Transverse colon (tissue), 4 donors: Measurements from ENCODE around the gene ZNF317. TPM values are rescaled to one million over a fixed set of nuclear protein-coding genes. Genes with fewer than 3 reads are reported as not detected.

Experiments
- DNase-seq: peaks from one replicate; pipeline ENCODE4 v3.0.0-alpha.2; 2019
- H3K27ac ChIP-seq, 4 donors: fragments of 200-600 bp; sonication (generic); 2 replicates each; pipeline ENCODE4 v1.5.1; 2016 to 2018; ENCODE audit warnings: inconsistent platforms in 4 of 4
- H3K27me3 ChIP-seq: fragments of 200-600 bp; sonication (generic); 2 replicates; pipeline ENCODE4 v1.5.1; 2017; ENCODE audit warnings: inconsistent platforms
- H3K36me3 ChIP-seq, 4 donors: fragments of 200-600 bp; sonication (generic); 2 replicates each; pipeline ENCODE4 v1.5.1; 2017 to 2019; ENCODE audit warnings: inconsistent platforms in 4 of 4
- H3K4me1 ChIP-seq, 4 donors: fragments of 200-600 bp; sonication (generic); 2 replicates each; pipeline ENCODE4 v1.5.1; 2017 to 2020; ENCODE audit warnings: inconsistent platforms in 4 of 4
- H3K4me3 ChIP-seq, 4 donors: fragments of 200-600 bp; sonication (generic); 1 replicate in 1 of 4; 2 replicates in 3 of 4; pipeline versions ENCODE4 v1.5.1 to v1.6.1; 2017 to 2019; ENCODE audit warnings: inconsistent platforms in 4 of 4
- H3K9me3 ChIP-seq, 2 donors: fragments of 200-600 bp; sonication (generic); 2 replicates each; pipeline ENCODE4 v1.5.1; 2017 to 2019; ENCODE audit warnings: inconsistent platforms in 2 of 2
- CTCF ChIP-seq, 5 experiments: fragments of 200-600 bp in 3 of 5; fragments of 450-650 bp in 2 of 5; sonication (generic) in 3 of 5; IDR thresholded peaks; 1 replicate in 2 of 5; 2 replicates in 3 of 5; pipeline ENCODE4 v1.5.1; 2016 to 2017; ENCODE audit warnings: antibody characterized with exemption in 5 of 5, inconsistent platforms in 3 of 5, mild to moderate bottlenecking in 2 of 5, moderate library complexity in 1 of 5
- EP300 ChIP-seq: sonication (generic); formaldehyde crosslinking; IDR thresholded peaks from one replicate; pipeline ENCODE4 v1.6.1; 2017; ENCODE audit warnings: antibody characterized with exemption, low read depth
- POLR2A ChIP-seq: fragments of 450-650 bp; IDR thresholded peaks from one replicate; pipeline ENCODE4 v1.6.1; 2016; ENCODE audit warnings: antibody characterized with exemption, mild to moderate bottlenecking, moderate library complexity
- POLR2AphosphoS5 ChIP-seq, 3 donors: sonication (generic); formaldehyde crosslinking; IDR thresholded peaks; one replicate each; pipeline ENCODE4 v1.6.1; 2016; ENCODE audit warnings: antibody characterized with exemption in 3 of 3
- WGBS, 2 donors: methylation state at CpG; one replicate each; pipeline ENCODE4 v1.1.5; 2018; ENCODE audit warnings: low coverage in 1 of 2; 5-methylcytosine and 5-hydroxymethylcytosine counted together
- in situ Hi-C, 4 donors: fragments of 200-750 bp; cut with MboI; loops; one replicate each; pipeline versions ENCODE4 v1.15.0 to v1.15.1; 2017; ENCODE audit warnings: low sequenced_read_pairs in 3 of 4, low pct_ligation_motif_present in 1 of 4, low pct_unique_long_range_greater_than_20kb in 1 of 4
- intact Hi-C: fragments of 100-400 bp; cut with DNase I; formaldehyde crosslinking; loops from one replicate; pipeline ENCODE4 v1.15.1; 2023; ENCODE audit warnings: low total_unique reads
- total RNA-seq, 4 donors: library from RNA; depleted of rRNA; stranded (reverse); fragments of >200 nt; gene quantifications; one replicate each; pipeline ENCODE4 v1.1.0, GENCODE V29; 2016

The ZNF317 gene
- total RNA-seq: 10 to 100 TPM; 20.6 to 25.1 (median 22.5) TPM

- peak within 1 kb of the TSS; percentile 71 to 88 (median 81) for H3K4me3 ChIP-seq
- intact Hi-C loops: no loop called here
- H3K9me3 ChIP-seq: peaks cover 13% of the 10 kb centered on the region in 2 donors
- WGBS, 2 donors: 0% methylated on average over 5 to 43 of the region's 43 CpGs
- peaks cover 0 to 5% (median 2%) of the 10 kb centered on the region in 4 donors for H3K36me3 ChIP-seq
- in situ Hi-C loops: loop anchor here in 2 of 4 donors (25.0 kb wide), 2 partner anchors 447 to 647 kb away; partner anchors contain the start of gene ZNF121 (in 1 of the 2)
- TF ChIP-seq CTCF (IDR thresholded peaks at IDR 0.05) (no peak), POLR2A (peak; percentile 53), EP300 (no peak), POLR2AphosphoS5 (IDR thresholded peaks at IDR 0.05) (peak; percentile 46 to 75 (median 69))
- H3K27me3 ChIP-seq: no peaks in the 10 kb centered on the region
- H3K27ac ChIP-seq: peak within 1 kb of the TSS; percentile 87 to 92 (median 91)
- peaks cover 3 to 33% (median 16%) of the 10 kb centered on the region in 4 donors for H3K4me1 ChIP-seq
- DNase-seq: peak; percentile 95
These were observed at the start of gene ZNF317 for GRCh38 chr19:9140159-9140874. Gene ZNF317, plus strand, starts transcription at chr19:9140397. Its CDS starts 15,620 bp downstream, at chr19:9156017.

DNA sequence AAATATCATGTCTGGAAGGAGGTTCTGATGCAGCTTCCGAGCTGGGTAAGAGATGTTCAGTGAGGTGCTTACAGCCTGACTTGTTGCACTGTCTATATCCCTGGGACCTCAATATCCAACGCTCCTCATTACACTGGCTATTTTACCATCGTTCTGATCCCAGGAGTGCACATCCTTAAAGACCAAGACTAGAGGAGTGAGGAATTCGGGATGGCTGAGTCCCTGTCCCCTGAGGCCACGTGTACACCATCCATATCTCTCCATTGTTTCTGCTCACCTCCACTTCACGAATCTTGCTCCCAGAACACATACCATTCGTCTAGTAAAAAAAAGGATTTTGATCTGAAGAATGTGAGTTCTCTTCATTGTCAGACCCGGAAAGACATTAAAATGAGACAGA lies 32.8 kb upstream of the ZNF317 start, which contains the start of gene OR7G2:
Gene OR7G2 (minus strand): TSS at position 101 of the 400 bp plus-strand sequence. CDS start 4,232 bp downstream, outside the sequence.
- intact Hi-C loops (no loop called here), in situ Hi-C loops (no loop called here)
- H3K27ac ChIP-seq: no peak within 1 kb of the TSS
- no peaks in the 10 kb centered on the region for H3K4me1 ChIP-seq
- no peaks in the 10 kb centered on the region for H3K36me3 ChIP-seq
- no peak within 1 kb of the TSS for H3K4me3 ChIP-seq
- 30 to 52% methylated on average over 2 to 8 of the region's 8 CpGs for WGBS, 2 donors
- H3K9me3 ChIP-seq: no peaks in the 10 kb centered on the region
- DNase-seq: no peak
- TF ChIP-seq CTCF (IDR thresholded peaks at IDR 0.05) (no peak), POLR2AphosphoS5 (IDR thresholded peaks at IDR 0.05) (no peak), EP300 (no peak), POLR2A (no peak)
- H3K27me3 ChIP-seq: peaks cover 4% of the 10 kb centered on the region

DNA sequence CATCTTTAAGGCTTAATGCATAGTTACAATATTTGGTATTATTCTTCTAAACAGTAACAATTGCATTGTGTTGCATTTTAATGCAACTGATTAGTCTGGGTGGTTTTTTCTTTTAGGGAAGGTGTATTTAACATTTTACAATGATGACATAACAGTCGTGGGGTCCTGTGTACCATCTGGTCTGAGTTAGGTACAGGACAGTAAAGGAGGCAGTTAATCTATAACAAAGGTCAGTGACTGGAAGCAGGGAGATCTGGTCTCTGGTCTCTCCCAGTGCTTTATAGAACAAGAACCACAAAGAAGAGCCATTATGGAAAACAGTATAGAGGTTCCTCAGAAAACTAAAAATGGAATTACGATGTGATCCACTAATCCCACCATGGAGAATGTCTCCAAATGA lies 30.2 kb upstream of the ZNF317 start:
- no peak for DNase-seq
- no peaks in the 10 kb centered on the region for H3K9me3 ChIP-seq
- no peak overlapping the region for H3K4me3 ChIP-seq
- H3K27ac ChIP-seq: no peak overlapping the region
- 13 to 25% methylated on average over 2 of the region's 2 CpGs for WGBS, 2 donors
- in situ Hi-C loops: no loop called here
- intact Hi-C loops: no loop called here
- peaks cover 4% of the 10 kb centered on the region for H3K27me3 ChIP-seq
- TF ChIP-seq CTCF (IDR thresholded peaks at IDR 0.05): no peak
- no peak for TF ChIP-seq POLR2A
- TF ChIP-seq POLR2AphosphoS5 (IDR thresholded peaks at IDR 0.05): no peak
- no peak for TF ChIP-seq EP300
- H3K36me3 ChIP-seq: no peaks in the 10 kb centered on the region
- no peaks in the 10 kb centered on the region for H3K4me1 ChIP-seq

GRCh38 chr19:9115307-9115813 lies 24.8 kb upstream of the ZNF317 start, which contains the start of gene OR7G1:
Gene OR7G1, minus strand, starts transcription at chr19:9115763. Its CDS starts 0 bp downstream, at chr19:9115763.
- intact Hi-C loops: no loop called here

More at GRCh38 chr19:9115307-9115813, 24.8 kb upstream of the ZNF317 start, which contains the start of gene OR7G1:
- Histone ChIP-seq H3K27me3 (peaks cover 4% of the 10 kb centered on the region), H3K9me3 (no peaks in the 10 kb centered on the region), H3K4me3 (no peak within 1 kb of the TSS), H3K27ac (no peak within 1 kb of the TSS), H3K36me3 (no peaks in the 10 kb centered on the region), H3K4me1 (no peaks in the 10 kb centered on the region)
- in situ Hi-C loops: no loop called here
- DNase-seq: no peak
- 89% methylated on average over 2 of the region's 2 CpGs; no CpG with 5 or more reads in 1 of the 2 donors for WGBS, 2 donors
- no peak for TF ChIP-seq POLR2AphosphoS5 (IDR thresholded peaks at IDR 0.05)
